Activated naive CD4-positive, alpha-beta T cell treated with anti-CD3 and anti-CD28 coated beads, Interleukin-2, amount 50 U/mL, for 16 hours (primary cell): ENCODE data around the gene SCNN1G.

ENCODE experiments used
- DNase-seq: peaks from one replicate; pipeline ENCODE4 v3.0.0-alpha.2; 2020

The SCNN1G gene

DNA sequence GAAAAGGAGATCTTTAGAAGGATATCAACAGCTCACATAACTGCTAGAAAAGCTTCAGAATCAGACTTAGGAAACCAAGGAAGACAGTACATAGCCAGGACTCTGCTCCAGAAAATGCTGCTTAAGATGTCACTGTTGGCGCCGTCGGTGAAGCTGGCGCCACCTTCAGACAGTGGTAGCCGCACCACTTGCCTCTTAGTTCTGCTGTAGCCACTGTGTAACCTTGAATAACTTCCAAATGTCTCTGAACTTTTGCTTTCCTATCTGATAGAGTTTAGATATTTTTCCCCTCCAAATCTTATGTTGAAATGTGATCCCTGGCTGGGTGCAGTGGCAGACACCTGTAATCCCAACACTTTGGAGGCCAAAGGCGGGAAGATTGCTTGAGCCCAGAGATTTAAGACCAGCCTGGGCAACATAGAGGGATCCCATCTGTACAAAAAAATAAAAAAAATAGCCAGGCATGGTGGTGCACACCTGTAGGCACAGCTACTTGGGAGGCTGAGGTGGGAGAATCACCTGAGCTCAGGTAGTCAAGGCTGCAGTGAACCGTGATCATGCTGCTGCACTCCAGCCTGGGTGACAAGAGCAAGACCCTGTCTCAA lies 27.0 kb upstream of the SCNN1G start:
- DNase-seq = no peak

DNA sequence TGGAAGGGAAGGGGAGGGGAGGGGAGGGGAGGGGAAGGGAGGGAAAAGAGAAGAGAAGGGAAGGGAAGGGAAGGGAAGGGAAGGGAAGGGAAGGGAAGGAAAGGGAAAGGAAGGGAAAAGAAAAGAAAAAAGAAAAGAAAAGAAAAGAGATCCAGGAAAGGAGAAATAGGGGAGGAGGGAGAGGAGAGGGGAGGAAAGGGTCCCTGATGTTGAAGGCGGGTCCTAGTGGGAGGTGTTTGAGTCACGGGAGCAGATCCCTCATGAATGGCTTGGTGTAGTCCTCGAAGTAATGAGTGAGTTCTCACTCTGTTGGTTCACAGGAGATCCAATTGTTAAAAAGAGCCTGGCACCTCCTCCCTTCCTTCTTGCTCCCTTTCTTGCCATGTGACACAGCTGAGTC lies 26.4 kb upstream of the SCNN1G start:
- no peak for DNase-seq

DNA sequence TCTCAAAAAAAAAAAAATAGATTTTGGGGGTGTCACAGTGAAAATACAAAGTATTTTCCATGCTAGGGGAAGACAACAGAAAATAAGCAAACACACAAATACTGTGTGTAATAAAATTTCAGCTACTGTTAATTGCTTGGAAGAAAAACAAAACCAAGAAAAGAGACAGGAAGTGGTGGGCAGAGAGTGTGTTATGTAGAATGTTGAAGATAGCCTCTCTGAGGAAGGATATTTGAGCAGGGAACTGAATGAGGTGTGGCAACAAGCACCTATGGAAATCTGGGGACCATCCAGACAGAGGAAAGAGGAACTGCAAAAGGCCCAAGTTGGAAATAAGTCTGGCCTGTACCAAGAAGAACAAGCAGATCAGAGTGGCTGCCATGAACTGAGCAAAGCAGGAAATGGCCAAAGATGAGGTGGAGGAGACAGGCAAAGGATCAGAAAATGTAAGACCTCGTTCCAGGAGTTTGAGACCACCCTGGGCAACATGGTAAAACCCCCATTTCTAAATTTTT lies 25.5 kb upstream of the SCNN1G start:
- DNase-seq = no peak

DNA sequence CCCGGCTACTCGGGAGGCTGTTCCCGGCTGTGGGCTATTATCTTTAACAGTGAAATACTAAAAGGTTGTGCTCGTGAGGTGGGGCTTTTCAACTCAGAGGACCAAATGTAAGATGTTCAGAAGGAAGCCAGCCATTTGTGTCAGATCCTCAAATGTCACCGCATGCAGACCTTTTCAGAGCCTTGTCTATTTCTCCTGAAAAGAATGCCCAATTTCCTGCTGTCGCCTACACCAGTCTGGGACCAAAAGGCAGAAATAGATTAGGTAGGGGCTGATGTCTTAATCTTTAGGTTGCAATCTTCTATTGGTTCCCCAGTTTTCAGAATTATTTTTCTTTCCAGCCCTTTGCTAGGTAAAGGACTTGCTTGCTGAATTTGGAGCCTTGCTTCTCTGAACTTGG lies 24.4 kb upstream of the SCNN1G start:
- DNase-seq = no peak

DNA sequence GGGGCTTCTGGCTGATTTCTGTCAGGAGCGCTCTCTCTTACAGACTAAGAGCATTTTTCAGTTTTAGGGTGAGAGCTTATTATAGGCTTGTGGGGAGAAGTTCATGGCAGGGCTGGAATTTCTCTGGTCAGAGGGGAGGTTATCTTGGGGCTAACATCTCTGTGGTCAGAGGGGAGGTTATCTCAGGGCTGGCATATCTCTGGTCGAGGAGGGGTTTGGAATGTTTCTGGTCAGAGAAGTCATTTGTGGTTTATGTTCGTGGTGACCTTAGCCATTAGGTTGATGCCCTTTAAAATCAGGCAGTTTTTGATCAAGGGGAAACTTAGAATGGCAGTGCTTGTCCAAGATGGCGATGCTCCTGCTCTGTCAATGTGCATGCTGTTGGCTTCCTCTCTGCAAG lies 22.5 kb upstream of the SCNN1G start:
- no peak for DNase-seq

DNA sequence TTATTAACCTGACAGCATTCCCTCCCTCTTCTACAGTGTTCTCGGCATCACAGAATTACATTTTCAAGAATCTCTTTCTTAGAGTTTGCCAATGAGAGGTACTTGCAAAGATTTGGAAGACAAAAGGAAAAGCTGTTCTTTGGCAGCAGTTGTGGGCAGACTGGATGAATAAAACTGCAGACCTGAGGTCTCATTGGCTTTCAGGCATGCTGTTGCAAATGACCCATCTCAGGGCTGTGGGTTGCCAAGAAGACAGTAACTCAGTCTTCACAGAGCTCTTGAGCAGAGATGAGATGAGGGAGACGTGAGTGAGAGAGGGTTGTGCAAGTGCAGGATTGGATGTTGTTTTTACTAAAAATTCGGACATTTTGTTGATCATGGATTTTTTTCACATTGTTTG lies 22.0 kb upstream of the SCNN1G start:
- no peak for DNase-seq

DNA sequence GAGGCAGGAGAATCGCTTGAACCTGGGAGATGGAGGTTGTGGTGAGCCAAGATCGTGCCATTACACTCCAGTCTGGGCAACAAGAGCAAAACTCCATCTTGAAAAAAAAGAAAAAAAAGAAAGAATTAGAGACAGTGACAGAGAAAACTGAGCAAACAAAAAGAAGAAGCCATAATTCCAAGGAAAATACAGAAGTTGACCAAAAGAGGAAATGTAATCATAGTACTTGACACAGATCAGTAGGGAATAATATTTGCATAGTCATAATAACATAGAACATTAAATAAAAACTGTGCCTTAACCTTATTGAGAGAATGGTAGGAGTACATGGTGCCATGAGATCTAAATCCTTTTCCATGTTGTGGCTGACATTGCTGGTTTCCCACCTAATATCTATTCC lies 18.6 kb upstream of the SCNN1G start:
- DNase-seq = no peak

DNA sequence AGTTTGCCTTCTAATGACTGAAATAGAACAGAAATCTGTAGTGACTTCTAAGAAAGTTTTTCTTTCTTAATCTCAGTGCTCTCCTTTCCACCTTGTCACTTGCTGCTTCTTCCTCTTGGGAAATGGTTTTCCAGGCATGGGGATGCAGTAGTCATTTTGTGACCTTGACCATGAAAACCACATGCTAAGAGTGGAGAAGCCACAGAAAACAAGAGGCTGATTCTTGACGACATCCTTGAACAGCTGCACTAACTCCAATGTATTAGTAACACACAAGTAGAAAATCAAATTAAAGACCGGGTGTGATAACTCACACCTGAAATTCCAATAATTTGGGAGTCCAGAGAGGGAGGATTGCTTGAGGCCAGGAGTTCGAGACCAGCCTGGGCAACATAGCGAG lies 17.8 kb upstream of the SCNN1G start:
- DNase-seq = no peak

DNA sequence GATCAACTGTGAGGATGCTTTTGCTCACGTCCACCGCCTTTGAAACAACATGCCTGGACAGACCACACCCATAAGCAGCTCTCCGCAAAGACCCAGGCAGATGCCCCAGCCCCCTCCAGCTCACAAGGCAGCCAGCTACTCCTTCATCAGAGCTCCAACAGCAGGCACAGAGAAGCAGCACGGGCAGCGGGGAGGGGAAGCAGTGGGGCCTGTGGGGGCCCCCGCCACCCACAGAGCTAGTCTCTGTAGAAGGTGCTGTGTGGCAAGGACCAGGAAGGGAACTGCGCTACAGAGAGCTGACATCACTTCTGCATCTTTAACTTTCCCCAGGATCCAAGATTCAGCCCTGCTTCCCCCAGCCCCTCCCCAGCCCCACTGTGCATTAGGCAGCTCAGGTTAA lies 10.0 kb upstream of the SCNN1G start:
- DNase-seq = no peak

DNA sequence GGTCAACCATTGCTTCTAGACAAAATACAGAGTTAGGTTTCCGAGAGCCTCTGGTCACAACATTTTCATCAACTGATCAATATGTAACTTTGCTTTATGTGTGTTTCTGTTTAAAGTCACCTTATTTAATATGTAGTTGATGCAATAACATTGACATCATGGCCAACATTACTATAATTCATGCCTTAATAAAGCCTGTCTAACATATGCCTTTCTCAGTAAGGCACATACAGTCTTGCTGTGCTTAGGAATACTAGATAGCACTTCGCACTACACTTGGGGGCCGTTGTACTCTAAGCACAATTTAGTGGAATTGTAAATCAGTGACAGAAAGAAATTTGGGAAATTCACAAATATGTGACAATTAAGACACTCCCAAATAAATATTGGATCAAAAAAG lies 9.6 kb upstream of the SCNN1G start:
- no peak for DNase-seq

DNA sequence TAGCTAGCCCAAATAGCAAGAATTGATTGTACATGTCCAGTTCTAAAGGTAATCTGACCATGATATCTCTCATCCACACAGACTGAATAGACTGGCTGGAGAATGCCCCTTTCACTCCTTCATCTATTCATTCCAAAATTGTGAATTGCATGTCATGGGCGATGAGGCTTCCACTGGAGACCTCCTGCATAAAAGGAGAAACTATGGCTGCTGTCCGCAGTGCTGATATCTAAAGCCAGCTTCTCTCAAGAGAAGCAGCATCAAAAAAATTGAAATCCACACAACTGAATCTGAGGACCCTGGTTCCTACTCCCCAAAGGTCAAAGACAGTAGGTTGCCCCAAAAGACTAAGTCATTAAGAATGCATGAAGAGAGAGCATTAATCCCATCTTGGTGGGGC lies 7.9 kb upstream of the SCNN1G start:
- no peak for DNase-seq

DNA sequence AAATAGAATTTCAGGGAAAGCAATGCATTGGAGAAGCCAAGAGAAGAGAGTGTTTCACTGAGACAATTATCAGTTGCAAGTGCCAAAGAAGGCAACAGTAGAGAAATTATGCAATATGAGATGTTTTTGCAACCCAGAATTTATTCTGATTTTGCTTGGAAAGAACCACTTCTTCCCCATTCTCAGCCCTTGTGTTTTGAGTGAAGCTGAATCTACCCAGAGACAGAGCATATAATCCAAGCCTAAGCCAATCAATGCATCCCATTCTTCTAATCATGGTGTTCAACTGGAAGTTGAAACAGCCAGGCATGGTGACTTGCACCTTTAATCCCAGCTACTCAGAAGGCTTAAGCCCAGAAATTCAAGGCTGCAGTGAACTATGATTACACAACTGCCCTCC lies 6.9 kb upstream of the SCNN1G start:
- no peak for DNase-seq

DNA sequence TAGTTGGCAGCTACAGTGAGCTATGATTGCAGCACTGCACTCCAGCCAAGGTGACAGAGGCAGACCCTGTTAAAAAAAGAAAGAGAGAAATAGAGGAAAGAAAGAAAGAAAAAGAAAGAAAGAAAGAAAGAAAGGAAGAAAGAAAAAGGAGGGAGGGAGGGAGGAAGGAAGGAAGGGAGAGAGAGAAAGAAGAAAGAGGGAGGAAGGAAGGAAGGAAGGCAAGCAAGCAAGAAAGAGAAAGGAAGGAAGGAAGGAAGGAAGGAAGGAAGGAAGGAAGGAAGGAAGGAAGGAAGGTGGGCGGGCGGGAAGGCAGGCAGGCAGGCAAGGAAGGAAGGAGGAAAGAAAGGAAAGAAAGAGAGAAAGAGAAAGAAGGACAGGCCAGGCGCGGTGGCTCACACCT lies 1.0 kb upstream of the SCNN1G start:
- DNase-seq = no peak

DNA sequence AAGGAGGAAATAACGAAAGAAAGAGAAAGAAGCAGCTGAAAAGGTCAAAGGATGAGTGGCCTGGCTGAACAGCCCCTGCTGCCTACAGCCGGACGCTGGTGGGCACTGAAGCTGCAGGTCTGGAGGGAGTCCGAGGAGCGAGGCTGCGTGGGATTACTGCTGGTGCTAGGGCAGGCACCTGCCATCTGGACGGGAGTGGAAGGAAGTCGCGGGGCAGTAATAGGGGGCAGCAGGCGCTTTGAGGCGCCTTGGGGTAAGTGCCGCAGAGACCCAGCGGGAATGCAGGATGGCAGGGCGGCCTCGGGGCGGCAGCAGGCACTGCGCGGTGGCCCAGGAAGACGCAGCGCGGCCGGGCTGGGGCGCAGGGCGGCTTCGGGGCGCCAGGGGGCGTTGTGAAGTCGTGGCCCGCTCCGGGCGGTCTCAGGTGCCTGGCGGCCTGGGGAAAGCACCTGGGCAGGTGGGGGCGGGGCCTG lies 303 bp upstream of the SCNN1G start:
- DNase-seq = peak; percentile 69

DNA sequence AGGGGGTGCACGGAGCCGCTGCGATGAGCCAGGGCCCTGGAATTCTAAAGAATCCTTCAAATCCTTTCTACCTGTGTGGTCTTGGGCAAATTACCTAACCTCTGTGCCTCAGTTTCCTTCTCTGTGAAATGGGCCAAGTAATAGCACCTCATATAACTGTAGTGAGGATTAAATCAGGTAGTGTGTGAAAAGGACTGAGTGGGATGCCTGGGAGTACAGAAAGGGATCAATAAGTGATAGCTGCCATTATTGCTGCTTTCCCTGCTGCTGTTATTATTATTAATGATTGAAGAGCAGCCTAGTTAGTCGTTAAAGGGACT lies 958 bp downstream of the SCNN1G start:
- no peak for DNase-seq

DNA sequence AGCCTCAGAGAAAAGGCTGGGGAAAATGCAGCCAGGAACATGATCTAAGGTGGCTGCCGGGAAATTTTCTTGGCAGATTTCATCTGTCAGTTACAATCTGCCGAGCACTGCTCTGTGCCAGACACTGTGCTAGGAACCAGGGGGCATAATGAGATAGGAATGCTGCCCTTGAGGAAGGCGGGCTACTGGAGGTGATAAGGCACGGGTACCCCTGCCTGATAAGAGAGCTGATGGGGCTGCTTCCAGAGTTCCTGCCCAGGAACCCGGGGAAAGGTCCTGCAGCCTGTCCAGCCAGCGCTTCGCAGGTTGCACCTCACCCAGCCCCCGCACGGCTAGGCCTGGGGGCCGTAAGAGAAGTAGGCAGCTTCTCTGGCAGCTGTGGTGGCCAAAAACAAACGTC lies 3.1 kb downstream of the SCNN1G start:
- DNase-seq = no peak

DNA sequence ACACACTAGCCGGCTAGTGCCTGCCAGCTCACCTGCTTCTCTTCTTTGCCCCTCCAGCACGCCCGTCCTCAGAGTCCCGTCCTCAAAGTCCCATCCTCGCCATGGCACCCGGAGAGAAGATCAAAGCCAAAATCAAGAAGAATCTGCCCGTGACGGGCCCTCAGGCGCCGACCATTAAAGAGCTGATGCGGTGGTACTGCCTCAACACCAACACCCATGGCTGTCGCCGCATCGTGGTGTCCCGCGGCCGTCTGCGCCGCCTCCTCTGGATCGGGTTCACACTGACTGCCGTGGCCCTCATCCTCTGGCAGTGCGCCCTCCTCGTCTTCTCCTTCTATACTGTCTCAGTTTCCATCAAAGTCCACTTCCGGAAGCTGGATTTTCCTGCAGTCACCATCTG lies 3.6 kb downstream of the SCNN1G start:
- DNase-seq = no peak

DNA sequence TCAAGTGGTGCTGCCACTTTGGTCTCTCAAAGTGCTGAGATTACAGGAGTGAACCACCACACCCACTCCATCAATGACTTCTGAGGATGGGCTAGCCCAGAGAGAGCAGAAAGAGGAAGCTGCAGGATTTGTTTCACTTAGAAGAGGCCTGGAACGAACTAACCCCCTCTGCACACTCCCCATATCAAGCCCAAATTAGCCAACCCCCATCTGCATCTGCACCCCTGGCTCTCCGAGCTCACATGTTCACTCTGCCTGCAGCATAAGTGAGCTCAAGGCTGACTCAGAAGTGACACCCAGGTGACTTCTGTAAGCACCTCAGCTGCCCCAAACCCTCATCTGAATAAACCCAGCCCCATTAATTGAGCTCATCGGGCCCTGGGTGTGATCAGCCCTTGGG lies 4.8 kb downstream of the SCNN1G start:
- no peak for DNase-seq

DNA sequence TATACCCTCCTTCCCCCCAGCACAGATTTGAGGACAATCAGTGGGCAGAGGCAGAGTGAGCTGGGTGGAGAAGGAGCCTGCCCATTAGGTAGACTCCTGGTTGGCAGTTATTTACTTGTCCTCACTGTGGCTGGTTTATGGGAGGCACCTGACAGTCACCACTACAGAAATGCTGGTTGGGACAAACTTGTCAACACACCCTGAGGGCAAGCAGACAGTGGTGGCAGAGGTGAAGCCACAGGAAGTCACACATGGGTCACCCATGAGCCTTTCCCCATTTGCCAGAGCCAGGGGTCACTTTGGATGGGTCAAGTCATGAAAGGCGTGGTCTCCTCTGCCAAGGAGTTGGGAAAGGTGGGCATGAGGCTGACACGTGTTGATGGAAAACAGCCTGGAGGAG lies 6.4 kb downstream of the SCNN1G start:
- no peak for DNase-seq

DNA sequence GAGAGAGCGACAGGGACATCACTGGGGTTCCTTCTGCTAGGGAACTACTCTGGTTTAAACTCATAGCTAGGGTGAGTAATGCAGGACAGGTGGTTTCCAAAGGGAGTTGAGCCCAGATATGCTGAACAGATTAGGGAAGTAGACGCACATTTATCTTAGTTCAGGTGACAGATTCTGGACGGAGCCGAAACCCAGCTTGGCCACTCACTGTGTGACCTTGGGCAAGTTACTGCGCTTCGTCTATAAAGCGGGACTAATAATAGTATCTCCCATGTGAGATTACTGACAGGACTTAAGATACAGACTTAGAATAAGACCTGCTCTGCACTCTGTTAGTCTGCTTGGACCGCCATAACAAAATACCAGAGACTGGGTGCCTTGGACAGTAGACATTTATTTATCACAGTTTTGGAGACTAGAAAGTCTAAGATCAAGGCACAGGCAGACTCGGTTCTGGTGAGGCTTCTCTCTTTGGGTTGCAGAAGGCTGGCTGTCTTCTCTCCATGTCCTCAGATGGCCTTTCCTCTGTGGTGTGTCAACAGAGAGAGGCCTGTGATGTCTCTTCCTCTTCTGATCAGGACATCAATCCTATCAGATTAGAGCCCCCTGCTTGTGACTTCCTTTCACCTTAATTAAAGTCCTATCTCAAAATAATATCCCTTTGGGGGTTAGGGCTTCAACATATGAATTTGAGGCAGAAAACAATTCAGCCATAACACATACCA lies 12.1 kb downstream of the SCNN1G start:
- no peak for DNase-seq

DNA sequence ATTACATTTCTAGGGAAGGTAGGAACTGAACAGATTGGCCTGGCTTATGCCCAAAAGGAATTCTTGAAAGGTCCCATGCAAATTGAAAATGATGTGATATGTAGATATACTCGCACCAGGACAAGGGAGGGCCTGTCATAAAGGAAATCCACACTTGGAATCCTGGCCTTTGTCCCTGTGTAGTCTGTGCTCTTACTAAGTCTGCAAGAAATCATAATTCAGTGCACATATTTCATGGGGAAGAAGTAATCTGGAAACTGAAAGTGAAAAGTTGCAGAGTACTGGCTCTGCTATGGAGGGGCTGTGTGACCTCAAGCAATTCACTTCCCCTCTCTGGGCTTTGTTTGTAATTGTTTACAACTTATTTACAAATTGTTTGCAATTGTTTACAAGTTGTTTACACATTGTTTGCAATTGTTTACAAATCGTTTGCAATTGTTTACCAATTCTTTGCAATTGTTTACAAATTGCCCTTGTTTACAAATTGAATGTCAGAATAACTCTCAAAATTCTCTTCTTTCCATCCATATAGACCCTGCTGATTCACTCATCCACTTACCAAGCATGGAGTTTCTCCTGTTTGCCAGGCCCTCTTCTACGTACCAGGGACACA lies 12.9 kb downstream of the SCNN1G start:
- DNase-seq = no peak

DNA sequence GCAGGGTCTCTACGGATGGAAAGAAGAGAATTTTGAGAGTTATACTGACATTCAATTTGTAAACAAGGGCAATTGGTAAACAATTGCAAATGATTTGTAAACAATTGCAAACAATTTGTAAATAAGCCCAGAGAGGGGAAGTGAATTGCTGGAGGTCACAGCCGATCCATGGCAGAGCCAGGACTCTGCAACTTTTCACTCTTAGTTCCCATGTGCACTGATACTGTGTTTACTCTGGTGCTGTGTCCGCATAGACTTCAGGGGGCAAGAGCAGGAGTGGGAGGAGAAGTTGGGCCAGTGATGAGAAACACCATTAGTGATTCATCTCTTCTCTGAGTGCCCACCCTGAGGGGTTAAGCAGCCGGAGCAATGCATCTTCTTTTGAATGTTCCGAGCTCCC lies 14.0 kb downstream of the SCNN1G start:
- DNase-seq = no peak

DNA sequence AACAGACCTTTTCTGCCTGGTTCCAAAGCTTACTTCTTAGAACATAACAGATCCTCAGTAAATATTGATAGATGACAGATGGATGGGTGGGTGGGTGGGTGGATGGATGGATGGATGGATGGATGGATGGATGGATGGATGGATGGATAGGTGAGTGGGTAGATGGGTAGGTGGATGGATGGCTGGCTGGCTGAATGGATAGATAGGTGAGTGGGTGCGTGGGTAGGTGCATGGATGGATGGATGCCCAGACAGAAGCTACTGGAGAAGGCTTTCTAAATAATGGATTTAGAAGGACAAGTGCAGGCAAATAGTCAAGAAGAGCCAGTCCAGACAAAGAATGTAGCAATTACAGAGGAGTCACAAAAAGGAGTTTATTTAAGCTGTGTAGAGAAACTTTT lies 19.6 kb downstream of the SCNN1G start:
- DNase-seq = no peak

DNA sequence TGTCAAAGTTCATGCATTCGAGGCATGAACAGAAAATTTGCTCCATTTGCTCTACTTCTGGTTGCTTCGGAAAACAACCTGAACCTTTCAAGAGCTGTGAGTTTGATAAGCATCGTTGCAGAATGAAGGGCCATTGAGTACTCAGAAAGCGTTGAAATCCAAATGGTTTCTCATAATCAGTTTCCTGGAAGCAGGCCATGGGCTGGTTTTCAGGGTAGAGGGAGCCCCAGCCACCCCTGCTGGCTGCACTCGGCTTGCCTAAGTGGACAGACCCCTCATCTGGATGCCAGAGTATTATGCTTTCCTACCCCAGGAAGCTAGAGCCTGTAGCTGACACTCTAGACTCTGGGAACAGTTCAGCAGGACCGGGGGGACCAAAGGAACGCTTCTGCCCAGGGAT lies 24.4 kb downstream of the SCNN1G start:
- no peak for DNase-seq

DNA sequence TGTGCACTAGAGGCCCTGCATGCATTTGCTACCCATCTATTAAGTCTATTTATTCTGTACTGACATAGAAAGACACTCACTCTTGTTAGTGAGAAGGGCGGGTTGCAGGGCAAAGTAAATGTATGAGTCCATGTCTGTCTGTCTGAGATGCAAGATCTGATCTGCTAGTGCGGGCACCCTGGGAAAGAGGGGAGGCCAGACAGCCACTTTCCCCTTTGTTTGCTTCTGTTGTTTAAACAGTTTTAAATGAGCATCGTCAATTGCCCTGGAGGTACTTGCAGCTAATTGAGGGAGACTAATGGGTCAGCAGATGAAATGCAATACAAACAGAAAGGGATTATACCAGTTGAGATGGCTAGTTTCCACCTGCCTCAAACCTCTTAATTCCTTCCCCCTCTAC lies 24.9 kb downstream of the SCNN1G start:
- no peak for DNase-seq
